Activated T-helper 2 cell treated with anti-CD3 and anti-CD28 coated beads, Interferon-gamma antibody, Interleukin-2, Interleukin-4, amounts not matched to agents 10 μg/mL and 5 μg/mL and 100 μg/mL, durations not matched to agents 14 hours and 24 hours and 36 hours (primary cell): ENCODE measurements around the gene MTUS2. TPM values are rescaled to one million over a fixed set of nuclear protein-coding genes. Genes with fewer than 3 reads are reported as not detected.

Source experiments
- DNase-seq: peaks from one replicate; pipeline ENCODE4 v3.0.0; 2021; ENCODE audit warnings: low spot score
- H3K27ac Mint-ChIP-seq: one replicate; pipeline ENCODE4 v1.8.0; 2021; ENCODE audit warnings: mixed read lengths
- H3K27me3 Mint-ChIP-seq: one replicate; pipeline ENCODE4 v1.8.0; 2021; ENCODE audit warnings: low read depth, mixed read lengths
- H3K36me3 Mint-ChIP-seq: one replicate; pipeline ENCODE4 v1.8.0; 2021; ENCODE audit warnings: low read depth, mixed read lengths
- H3K4me1 Mint-ChIP-seq: one replicate; pipeline ENCODE4 v1.8.0; 2021; ENCODE audit warnings: low read depth, mixed read lengths
- H3K4me3 Mint-ChIP-seq: one replicate; pipeline ENCODE4 v1.8.0; 2021; ENCODE audit warnings: low read depth, mild to moderate bottlenecking, moderate library complexity, mixed read lengths
- H3K9me3 Mint-ChIP-seq: one replicate; pipeline ENCODE4 v1.8.0; 2021; ENCODE audit warnings: mixed read lengths
- intact Hi-C: fragments of 100-400 bp; cut with micrococcal nuclease; formaldehyde crosslinking; loops from one replicate; pipeline ENCODE4 v1.15.1; 2023
- total RNA-seq: library from RNA; stranded (reverse); gene quantifications from 2 replicates; pipeline ENCODE4 v1.2.3, GENCODE V29; 2022

MTUS2 gene
- total RNA-seq, 1 donor from 2014 or later = not detected

DNA sequence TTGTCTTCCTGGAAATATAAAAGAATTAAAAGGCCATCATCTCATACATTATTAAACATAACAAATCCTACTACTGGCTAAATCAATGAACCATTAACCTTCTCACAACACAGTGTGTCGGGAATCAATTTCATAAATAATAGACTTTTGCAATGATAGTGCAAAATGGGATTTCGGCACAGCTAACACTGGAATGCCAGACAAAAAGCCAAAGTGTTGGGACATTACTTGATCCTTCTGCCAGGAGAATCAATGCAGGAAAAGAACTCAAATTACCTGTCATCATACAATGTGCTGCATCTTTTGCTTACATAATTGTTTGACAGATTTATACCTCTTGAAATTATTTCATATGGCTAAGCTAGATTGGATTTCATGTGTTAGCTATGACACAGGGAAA lies 334.3 kb downstream of the MTUS2 start:
- Mint-ChIP-seq H3K36me3 (no peaks in the 10 kb centered on the region), H3K4me1 (no peaks in the 10 kb centered on the region), H3K9me3 (peaks cover 14% of the 10 kb centered on the region)

DNA sequence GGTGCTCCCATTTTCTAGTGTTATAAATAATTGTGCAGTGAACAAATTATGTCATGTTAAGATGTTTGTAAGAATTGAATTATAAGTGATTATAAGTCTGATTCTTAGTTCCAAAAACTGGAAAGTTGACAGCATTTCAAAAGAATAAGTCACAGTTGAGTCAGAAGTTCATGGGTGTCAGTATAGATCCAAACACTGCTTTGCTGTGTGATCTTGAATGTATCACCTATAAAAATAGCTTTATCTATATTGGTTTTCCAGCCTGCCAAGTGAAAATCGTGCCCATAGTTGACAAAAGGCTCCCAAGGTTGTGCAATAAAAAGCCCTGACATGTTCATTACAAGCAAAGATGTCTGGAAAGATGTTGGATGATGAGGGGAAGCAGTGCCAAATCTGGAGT lies 336.0 kb downstream of the MTUS2 start:
- Mint-ChIP-seq H3K27ac (no peak overlapping the region), H3K4me3 (no peak overlapping the region), H3K4me1 (no peaks in the 10 kb centered on the region), H3K36me3 (no peaks in the 10 kb centered on the region), H3K9me3 (peaks cover 14% of the 10 kb centered on the region), H3K27me3 (no peaks in the 10 kb centered on the region)
- no peak for DNase-seq
- intact Hi-C loops = no loop called here

More for the DNA sequence above, 334.3 kb downstream of the MTUS2 start:
- no peak overlapping the region for H3K4me3 Mint-ChIP-seq
- no peak for DNase-seq
- H3K27ac Mint-ChIP-seq = no peak overlapping the region
- no peaks in the 10 kb centered on the region for H3K27me3 Mint-ChIP-seq
- intact Hi-C loops = no loop called here

DNA sequence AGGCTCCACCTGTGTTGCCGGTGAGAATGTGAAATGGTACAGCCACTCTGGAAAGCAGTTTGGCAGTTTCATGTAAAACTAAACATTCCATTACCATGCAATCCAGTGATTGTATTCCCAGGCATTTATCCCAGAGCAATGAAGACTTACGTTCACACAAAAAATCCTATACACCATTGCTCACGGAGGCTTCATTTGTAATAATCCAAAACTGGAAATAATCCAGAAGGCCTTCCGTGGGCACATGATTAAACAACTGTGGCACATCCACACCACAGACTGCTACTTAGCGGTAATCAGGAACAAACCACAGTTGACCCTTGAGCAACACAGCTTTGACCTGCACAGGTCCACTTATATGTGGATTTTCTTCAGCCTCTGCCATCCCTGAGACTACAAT lies 339.7 kb downstream of the MTUS2 start:
- Mint-ChIP-seq H3K9me3 (no peaks in the 10 kb centered on the region), H3K27ac (no peak overlapping the region), H3K4me3 (no peak overlapping the region), H3K36me3 (no peaks in the 10 kb centered on the region), H3K4me1 (no peaks in the 10 kb centered on the region), H3K27me3 (no peaks in the 10 kb centered on the region)
- DNase-seq = no peak
- intact Hi-C loops = no loop called here

DNA sequence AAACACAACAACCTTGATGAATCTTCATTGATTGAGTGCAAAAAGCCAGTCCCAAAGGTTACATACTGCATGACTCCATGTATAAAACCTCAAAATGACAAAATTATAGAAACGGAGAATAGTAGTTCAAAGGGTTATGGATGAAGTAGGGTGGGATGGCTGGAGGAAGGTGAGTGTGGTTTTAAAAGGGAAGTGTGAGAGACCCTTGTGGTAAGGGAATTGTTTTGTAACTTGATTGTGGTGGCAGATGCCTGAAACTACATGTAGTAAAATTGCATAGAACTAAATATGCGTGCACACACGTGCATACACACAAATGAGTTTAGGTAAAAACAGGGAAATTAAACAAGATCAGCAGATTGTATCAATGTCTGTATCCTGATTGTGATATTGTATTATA lies 340.7 kb downstream of the MTUS2 start:
- intact Hi-C loops = no loop called here
- Mint-ChIP-seq H3K9me3 (no peaks in the 10 kb centered on the region), H3K27me3 (no peaks in the 10 kb centered on the region), H3K27ac (no peak overlapping the region), H3K4me3 (no peak overlapping the region), H3K36me3 (no peaks in the 10 kb centered on the region), H3K4me1 (no peaks in the 10 kb centered on the region)
- no peak for DNase-seq

DNA sequence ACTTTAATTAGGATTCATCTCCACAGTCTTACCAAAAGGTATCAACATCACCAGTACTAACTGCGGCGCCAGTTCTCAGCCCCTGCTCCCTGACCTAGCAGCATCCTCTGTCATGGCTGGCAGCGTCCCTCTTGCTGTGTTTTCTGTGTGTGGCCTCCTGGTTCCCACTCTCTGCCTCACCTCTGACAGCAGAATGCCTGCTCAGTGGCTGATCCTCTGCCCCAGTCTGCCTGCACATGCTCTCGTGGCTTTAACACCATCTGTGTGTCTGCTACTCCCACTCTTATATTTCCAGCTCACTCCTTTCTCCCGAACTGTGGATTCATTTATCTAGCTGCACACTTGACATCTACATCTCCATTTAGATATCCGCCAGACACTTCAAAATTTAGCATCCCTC lies 341.5 kb downstream of the MTUS2 start:
- no peaks in the 10 kb centered on the region for H3K4me1 Mint-ChIP-seq
- H3K36me3 Mint-ChIP-seq = no peaks in the 10 kb centered on the region
- H3K27ac Mint-ChIP-seq = no peak overlapping the region
- H3K4me3 Mint-ChIP-seq = no peak overlapping the region
- H3K27me3 Mint-ChIP-seq = no peaks in the 10 kb centered on the region
- DNase-seq = no peak
- H3K9me3 Mint-ChIP-seq = no peaks in the 10 kb centered on the region
- intact Hi-C loops = no loop called here

DNA sequence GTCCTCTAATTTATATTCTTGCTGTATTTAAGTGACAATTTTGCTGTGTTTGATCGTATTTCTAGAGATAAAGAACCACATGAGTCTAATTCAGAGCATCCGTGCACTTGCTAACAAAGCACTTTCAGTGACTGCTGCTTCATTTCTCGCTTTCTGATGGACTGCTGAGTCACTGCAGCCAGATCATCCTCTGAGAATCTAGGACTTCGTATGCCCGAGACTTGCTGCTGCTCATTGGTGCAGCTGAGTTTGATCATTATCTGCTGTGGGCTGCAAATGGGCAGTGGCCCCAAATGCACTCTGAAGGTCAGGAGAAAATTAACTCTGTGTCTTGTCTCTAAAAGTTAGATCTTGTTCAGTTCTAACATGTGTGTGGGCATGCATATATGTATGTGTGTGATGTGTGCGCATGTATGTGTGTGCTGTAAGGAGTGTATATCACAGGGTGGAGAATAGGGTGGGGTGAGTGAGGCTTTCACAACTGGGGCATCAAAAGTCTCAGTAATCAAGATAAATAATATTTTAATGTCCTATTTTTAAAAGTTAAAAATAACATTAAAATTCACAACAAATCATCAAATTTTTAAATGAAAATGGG lies 342.6 kb downstream of the MTUS2 start:
- no peaks in the 10 kb centered on the region for H3K9me3 Mint-ChIP-seq
- no peaks in the 10 kb centered on the region for H3K27me3 Mint-ChIP-seq
- H3K4me1 Mint-ChIP-seq = no peaks in the 10 kb centered on the region
- H3K36me3 Mint-ChIP-seq = no peaks in the 10 kb centered on the region
- no peak overlapping the region for H3K27ac Mint-ChIP-seq
- H3K4me3 Mint-ChIP-seq = no peak overlapping the region
- DNase-seq = no peak
- intact Hi-C loops = no loop called here

DNA sequence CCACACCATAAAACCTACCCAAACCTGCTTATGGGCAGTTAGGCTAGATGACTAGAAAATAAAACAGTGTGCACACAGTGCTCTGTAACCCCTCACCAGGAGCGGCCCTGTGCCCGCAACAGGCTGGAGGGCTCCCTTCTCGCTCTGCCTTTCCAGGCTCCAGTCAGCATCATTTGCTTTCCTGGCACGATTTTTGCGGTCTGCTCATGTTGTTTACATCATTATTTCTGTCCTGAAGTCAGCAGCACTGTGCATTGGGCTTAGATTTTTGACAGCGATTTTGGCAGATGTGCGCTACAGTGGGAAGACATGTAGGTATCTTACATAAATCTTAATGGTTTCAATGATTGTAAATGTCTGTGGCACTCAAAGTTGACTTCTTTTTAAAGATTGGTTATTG lies 344.0 kb downstream of the MTUS2 start:
- intact Hi-C loops = no loop called here
- no peaks in the 10 kb centered on the region for H3K36me3 Mint-ChIP-seq
- no peaks in the 10 kb centered on the region for H3K4me1 Mint-ChIP-seq
- DNase-seq = no peak
- no peaks in the 10 kb centered on the region for H3K9me3 Mint-ChIP-seq
- no peak overlapping the region for H3K27ac Mint-ChIP-seq
- H3K4me3 Mint-ChIP-seq = no peak overlapping the region
- no peaks in the 10 kb centered on the region for H3K27me3 Mint-ChIP-seq

DNA sequence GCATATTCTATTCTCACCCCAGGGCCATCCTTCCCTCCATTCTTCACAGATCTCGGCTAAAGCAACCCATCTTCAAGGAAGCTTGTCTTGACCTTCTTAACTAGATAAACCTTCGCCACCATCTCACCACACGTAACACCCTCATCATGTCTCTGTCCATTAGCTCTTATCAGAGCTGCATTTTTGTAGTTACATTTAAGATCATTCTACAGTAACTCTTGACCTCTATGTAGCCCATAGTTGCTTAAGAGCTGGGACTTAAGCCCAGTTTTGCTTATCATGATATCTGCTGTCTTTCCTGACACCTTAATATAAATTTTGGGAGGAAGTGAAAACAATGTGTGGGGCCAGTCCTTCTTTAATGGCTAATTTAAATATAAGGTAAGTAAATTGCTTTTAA lies 345.1 kb downstream of the MTUS2 start:
- no peaks in the 10 kb centered on the region for H3K9me3 Mint-ChIP-seq
- no peaks in the 10 kb centered on the region for H3K36me3 Mint-ChIP-seq
- no peak for DNase-seq
- H3K27ac Mint-ChIP-seq = no peak overlapping the region
- no peaks in the 10 kb centered on the region for H3K27me3 Mint-ChIP-seq
- no peaks in the 10 kb centered on the region for H3K4me1 Mint-ChIP-seq
- intact Hi-C loops = no loop called here
- no peak overlapping the region for H3K4me3 Mint-ChIP-seq

DNA sequence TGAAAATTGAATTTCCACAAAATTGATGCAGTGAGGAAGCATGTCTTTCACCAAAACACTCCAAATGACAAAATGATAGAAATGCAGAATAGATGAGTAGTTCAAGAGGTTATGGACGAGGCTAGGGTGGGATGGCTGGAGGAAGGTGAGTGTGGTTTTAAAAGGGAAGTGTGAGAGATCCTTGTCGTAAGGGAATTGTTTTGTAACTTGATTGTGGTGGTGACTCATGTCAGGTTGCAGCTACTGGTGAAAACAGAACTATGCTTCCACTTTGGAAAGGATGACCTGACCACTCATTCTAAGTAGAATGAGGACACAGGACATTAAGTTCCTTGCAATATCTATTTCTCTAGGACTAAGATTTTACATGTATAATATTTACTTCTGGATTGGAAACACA lies 345.7 kb downstream of the MTUS2 start:
- intact Hi-C loops = no loop called here
- H3K27me3 Mint-ChIP-seq = no peaks in the 10 kb centered on the region
- H3K9me3 Mint-ChIP-seq = no peaks in the 10 kb centered on the region
- H3K4me3 Mint-ChIP-seq = no peak overlapping the region
- H3K36me3 Mint-ChIP-seq = no peaks in the 10 kb centered on the region
- DNase-seq = no peak
- no peaks in the 10 kb centered on the region for H3K4me1 Mint-ChIP-seq
- H3K27ac Mint-ChIP-seq = no peak overlapping the region

DNA sequence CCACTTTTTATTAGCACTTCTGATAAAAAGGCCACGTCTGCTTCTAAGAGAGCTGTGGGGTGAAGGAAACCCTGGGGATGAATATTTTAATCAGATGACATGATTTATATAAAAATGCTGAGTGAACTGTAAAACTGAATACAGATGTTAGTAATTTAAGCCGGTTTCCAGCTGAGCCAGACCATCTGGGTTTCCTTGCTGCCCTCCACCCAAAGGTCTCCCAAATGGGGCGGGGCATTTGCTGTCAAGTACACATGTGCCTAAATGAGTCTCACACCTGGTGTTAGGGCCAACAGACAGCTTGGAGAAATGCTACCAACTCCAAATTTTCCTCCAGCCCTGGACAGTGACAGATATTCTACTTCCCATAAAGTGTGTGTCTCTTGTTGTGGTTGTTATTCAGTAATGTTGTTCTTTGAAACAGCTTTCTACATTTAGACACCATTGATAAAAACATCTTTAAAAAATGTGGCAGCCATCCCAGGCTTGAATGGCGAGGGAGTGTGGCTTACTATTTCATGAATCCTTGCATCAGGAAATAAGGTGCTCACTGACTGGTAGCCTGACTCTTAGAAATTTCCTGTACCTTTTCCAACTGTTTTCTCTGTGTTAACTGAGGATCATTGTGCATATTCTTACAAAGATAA lies 350.4 kb downstream of the MTUS2 start:
- no peak overlapping the region for H3K27ac Mint-ChIP-seq
- no peak overlapping the region for H3K4me3 Mint-ChIP-seq
- H3K4me1 Mint-ChIP-seq = no peaks in the 10 kb centered on the region
- H3K27me3 Mint-ChIP-seq = no peaks in the 10 kb centered on the region
- no peak for DNase-seq
- H3K36me3 Mint-ChIP-seq = no peaks in the 10 kb centered on the region
- H3K9me3 Mint-ChIP-seq = no peaks in the 10 kb centered on the region
- intact Hi-C loops = no loop called here

DNA sequence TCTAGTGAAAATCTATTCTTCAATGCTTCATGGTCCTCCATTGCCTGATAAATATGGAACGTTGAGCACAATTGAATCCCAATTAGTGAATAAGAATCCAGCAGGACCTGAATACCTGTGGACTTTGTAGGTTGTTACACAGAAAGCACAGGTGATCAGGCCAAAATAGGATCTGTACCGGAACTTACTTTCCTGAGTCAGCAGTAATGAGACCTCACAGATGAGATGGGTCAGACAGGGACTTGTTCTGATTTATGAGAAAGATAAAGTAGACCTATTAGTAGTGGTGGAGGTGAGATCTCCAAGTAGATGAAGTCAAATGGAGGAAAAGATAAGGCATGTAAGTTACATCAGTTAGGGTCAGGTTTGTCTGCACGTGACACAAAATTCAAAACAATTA lies 351.1 kb downstream of the MTUS2 start:
- H3K36me3 Mint-ChIP-seq = no peaks in the 10 kb centered on the region
- no peak overlapping the region for H3K4me3 Mint-ChIP-seq
- DNase-seq = no peak
- H3K27me3 Mint-ChIP-seq = no peaks in the 10 kb centered on the region
- no peaks in the 10 kb centered on the region for H3K4me1 Mint-ChIP-seq
- intact Hi-C loops = no loop called here
- H3K27ac Mint-ChIP-seq = no peak overlapping the region
- no peaks in the 10 kb centered on the region for H3K9me3 Mint-ChIP-seq

DNA sequence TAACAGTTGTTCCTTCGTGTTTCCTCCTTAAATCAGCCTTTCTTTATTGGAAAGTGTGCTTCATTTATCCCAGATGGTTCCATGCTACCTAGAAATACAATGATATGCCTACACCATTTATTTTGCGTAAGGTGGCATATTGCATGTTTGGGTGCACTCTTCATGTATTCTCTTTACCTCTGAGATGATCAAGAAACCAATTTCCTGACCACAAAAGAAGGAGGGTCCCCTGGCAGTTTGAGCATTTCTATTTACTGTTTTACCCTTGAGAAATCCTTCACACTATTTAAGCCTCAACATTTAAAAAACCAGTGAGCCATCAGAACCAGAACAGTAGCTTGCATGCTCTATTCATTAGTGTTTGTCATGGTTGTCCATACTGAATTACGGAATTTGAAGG lies 354.0 kb downstream of the MTUS2 start:
- no peak for DNase-seq
- Mint-ChIP-seq H3K27me3 (no peaks in the 10 kb centered on the region), H3K4me3 (no peak overlapping the region), H3K9me3 (no peaks in the 10 kb centered on the region), H3K27ac (no peak overlapping the region), H3K36me3 (no peaks in the 10 kb centered on the region), H3K4me1 (no peaks in the 10 kb centered on the region)
- intact Hi-C loops = no loop called here

DNA sequence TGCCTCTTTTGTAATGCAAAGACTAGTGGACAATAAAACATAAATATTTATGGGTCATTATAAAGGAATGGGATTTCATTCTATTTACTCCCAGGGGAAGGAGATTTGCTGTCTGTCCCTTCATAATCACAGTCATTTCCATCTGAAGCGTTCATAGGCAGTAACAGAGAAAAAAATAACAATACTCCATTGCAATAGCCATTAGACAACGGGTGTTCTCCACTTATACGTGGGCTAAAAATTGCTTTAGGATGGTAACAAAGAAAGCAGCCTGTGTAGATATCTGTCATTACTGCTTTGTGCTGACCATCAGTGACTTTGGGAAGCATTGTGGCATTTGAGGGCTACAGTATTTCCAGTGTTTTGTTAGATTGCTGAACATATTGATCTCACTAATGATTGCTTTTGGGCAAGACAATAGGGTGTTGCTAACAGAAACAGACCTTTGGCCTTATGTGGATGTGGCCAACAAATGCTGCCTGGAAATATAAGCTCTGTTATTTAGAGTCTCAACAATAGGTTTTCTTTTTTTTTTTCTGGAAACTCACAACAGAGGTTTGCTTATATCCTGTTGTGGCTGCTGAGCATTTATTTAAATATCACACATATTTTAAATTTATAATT lies 355.2 kb downstream of the MTUS2 start:
- intact Hi-C loops = no loop called here

More for the DNA sequence above, 355.2 kb downstream of the MTUS2 start:
- H3K4me1 Mint-ChIP-seq = no peaks in the 10 kb centered on the region
- no peak for DNase-seq
- H3K36me3 Mint-ChIP-seq = no peaks in the 10 kb centered on the region
- H3K27ac Mint-ChIP-seq = no peak overlapping the region
- H3K9me3 Mint-ChIP-seq = no peaks in the 10 kb centered on the region
- H3K4me3 Mint-ChIP-seq = no peak overlapping the region
- H3K27me3 Mint-ChIP-seq = no peaks in the 10 kb centered on the region
